ENCODE data around the gene CPTP. TPM values are rescaled to one million over a fixed set of nuclear protein-coding genes. Genes with fewer than 3 reads are reported as not detected.
A peak's percentile ranks its signal among the peaks of the same experiment; 100 is the strongest.

Gene CPTP
- total RNA-seq, 1 donor from 2014 or later, result 12.3 TPM

DNA sequence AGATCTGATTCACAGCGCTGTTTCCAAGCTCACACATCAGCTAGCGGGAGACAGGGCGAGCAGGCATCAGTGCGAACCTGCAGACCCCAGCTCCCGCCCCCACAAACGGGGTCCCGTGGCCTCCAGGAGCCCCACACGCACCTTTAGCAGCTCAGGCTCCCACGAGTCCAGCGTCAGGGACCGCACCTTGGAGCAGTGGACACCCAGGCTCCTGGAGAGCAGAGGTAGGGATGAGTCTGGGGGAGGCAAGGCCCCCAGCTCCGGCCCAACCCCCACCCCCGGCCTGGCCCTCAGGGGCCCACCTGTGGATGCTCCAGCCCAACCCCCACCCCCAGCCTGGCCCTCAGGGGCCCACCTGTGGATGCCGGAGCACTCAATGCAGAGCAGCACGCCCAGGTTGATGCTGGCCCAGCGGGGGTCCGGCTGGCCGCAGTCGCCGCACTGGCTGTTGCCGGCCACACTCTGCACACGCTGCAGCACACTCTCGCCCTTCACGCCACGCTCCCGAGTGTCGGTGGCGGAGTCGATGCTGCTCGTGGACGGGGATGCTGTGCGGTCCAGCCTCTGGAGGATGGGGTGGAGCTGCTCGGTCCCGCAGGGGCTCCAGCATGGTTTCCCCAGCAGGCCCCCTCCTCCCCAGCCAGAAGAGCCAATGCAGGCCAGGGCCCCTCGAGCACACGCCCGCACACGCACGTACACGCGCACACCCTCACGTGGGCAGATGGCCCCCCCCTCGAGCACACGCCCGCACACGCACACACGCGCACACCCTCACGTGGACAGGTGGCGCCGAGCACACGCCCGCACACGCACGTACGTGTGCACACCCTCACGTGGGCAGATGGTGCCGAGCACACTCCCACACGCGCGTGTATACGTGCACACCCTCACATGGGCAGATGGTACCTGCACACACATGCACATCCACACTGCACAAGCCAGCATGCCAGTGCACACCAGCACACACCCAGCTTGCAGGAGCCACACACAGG lies 28.2 kb upstream of the CPTP start:
- Mint-ChIP-seq H3K27me3 (no peaks in the 10 kb centered on the region), H3K36me3 (ENCODE audit: low read depth) (peaks cover 2% of the 10 kb centered on the region), H3K4me3 (no peak overlapping the region), H3K27ac (no peak overlapping the region), H3K9me3 (no peaks in the 10 kb centered on the region), H3K4me1 (peaks cover 3% of the 10 kb centered on the region)
- intact Hi-C loops (cut with micrococcal nuclease), result no loop called here
- DNase-seq, result no peak

GRCh38 chr1:1297802-1298424 lies 26.7 kb upstream of the CPTP start:
- H3K27ac Mint-ChIP-seq, result no peak overlapping the region
- no peak overlapping the region for H3K4me3 Mint-ChIP-seq
- DNase-seq, result no peak
- peaks cover 2% of the 10 kb centered on the region for H3K36me3 Mint-ChIP-seq (ENCODE audit: low read depth)
- no peaks in the 10 kb centered on the region for H3K27me3 Mint-ChIP-seq
- H3K9me3 Mint-ChIP-seq, result no peaks in the 10 kb centered on the region
- intact Hi-C loops (cut with micrococcal nuclease), result no loop called here
- no peaks in the 10 kb centered on the region for H3K4me1 Mint-ChIP-seq

GRCh38 chr1:1298861-1299685 lies 25.5 kb upstream of the CPTP start:
- H3K4me1 Mint-ChIP-seq, result no peaks in the 10 kb centered on the region
- no peak overlapping the region for H3K27ac Mint-ChIP-seq
- no peaks in the 10 kb centered on the region for H3K9me3 Mint-ChIP-seq
- intact Hi-C loops (cut with micrococcal nuclease), result no loop called here
- peaks cover 2% of the 10 kb centered on the region for H3K36me3 Mint-ChIP-seq (ENCODE audit: low read depth)
- no peaks in the 10 kb centered on the region for H3K27me3 Mint-ChIP-seq
- no peak overlapping the region for H3K4me3 Mint-ChIP-seq
- no peak for DNase-seq

- Mint-ChIP-seq H3K27me3 (no peaks in the 10 kb centered on the region), H3K4me3 (no peak overlapping the region), H3K27ac (no peak overlapping the region), H3K36me3 (ENCODE audit: low read depth) (peaks cover 2% of the 10 kb centered on the region), H3K4me1 (no peaks in the 10 kb centered on the region), H3K9me3 (no peaks in the 10 kb centered on the region)
- intact Hi-C loops (cut with micrococcal nuclease), result no loop called here
- DNase-seq, result peak; percentile 75
These were observed 24.8 kb upstream of the CPTP start for GRCh38 chr1:1299686-1300351.

GRCh38 chr1:1300352-1300739 lies 24.3 kb upstream of the CPTP start:
- H3K9me3 Mint-ChIP-seq, result no peaks in the 10 kb centered on the region
- H3K27me3 Mint-ChIP-seq, result no peaks in the 10 kb centered on the region
- H3K36me3 Mint-ChIP-seq (ENCODE audit: low read depth), result no peaks in the 10 kb centered on the region
- H3K4me1 Mint-ChIP-seq, result peaks cover 2% of the 10 kb centered on the region
- intact Hi-C loops (cut with micrococcal nuclease), result no loop called here
- no peak overlapping the region for H3K4me3 Mint-ChIP-seq
- no peak overlapping the region for H3K27ac Mint-ChIP-seq
- no peak for DNase-seq

- H3K27ac Mint-ChIP-seq, result no peak overlapping the region
- H3K4me3 Mint-ChIP-seq, result no peak overlapping the region
- peak; percentile 73 for DNase-seq
- no peaks in the 10 kb centered on the region for H3K36me3 Mint-ChIP-seq (ENCODE audit: low read depth)
- peaks cover 16% of the 10 kb centered on the region for H3K4me1 Mint-ChIP-seq
- no peaks in the 10 kb centered on the region for H3K9me3 Mint-ChIP-seq
- H3K27me3 Mint-ChIP-seq, result no peaks in the 10 kb centered on the region
- intact Hi-C loops (cut with micrococcal nuclease), result no loop called here
These were observed 22.6 kb upstream of the CPTP start for GRCh38 chr1:1302006-1302430.

DNA sequence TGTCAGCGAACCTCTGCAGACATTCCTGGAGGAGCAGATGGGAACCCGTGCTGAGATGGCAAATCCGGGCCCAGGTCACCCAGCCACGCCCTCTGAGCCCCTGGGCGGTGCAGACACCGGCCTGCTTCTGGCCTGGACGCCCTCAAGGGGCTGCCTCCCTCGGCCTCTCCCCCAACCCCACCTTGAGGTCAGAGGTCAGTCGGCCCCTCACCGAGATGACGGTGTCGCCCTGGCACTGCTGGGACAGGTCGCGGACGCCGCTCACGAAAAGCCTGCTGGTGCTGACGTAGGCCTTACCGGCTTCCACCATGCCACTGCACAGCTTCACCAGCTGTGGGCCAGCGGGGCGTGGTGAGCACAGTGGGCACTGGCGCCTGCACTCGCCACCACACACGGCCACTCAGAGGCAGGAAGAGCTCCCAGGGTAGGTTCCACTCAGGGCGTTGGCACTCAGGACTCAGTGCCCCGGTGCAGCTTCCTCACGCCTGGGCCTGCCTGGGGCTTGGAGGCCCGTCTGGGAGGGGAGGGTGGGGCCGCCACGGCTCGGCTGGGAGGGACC lies 21.6 kb upstream of the CPTP start:
- no peak for DNase-seq
- Mint-ChIP-seq H3K4me1 (peaks cover 18% of the 10 kb centered on the region), H3K27me3 (no peaks in the 10 kb centered on the region), H3K36me3 (ENCODE audit: low read depth) (no peaks in the 10 kb centered on the region), H3K4me3 (no peak overlapping the region), H3K9me3 (no peaks in the 10 kb centered on the region), H3K27ac (no peak overlapping the region)
- intact Hi-C loops (cut with micrococcal nuclease), result no loop called here

DNA sequence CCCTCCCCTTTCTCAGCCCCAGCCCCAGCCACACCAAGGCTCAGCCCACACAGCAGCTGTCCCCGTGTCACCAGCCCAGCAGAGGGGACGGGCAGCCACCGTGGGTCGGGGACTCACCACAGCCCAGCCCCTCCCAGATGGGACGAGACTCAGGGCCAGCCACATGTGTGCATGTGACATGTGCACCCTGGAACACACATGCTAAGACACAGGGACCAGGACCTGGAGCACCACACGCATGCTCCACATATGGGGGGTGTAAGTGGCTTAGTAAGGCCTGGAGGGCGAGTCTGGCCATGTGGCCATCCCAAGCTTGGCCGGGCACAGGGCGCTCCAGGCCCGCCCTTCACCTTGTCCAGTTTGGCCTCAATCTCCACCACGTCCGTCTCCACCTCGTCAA lies 20.9 kb upstream of the CPTP start:
- no peak overlapping the region for H3K4me3 Mint-ChIP-seq
- no peak overlapping the region for H3K27ac Mint-ChIP-seq
- H3K4me1 Mint-ChIP-seq, result peaks cover 18% of the 10 kb centered on the region
- no peaks in the 10 kb centered on the region for H3K9me3 Mint-ChIP-seq
- no peak for DNase-seq
- H3K27me3 Mint-ChIP-seq, result no peaks in the 10 kb centered on the region
- no peaks in the 10 kb centered on the region for H3K36me3 Mint-ChIP-seq (ENCODE audit: low read depth)
- intact Hi-C loops (cut with micrococcal nuclease), result no loop called here

DNA sequence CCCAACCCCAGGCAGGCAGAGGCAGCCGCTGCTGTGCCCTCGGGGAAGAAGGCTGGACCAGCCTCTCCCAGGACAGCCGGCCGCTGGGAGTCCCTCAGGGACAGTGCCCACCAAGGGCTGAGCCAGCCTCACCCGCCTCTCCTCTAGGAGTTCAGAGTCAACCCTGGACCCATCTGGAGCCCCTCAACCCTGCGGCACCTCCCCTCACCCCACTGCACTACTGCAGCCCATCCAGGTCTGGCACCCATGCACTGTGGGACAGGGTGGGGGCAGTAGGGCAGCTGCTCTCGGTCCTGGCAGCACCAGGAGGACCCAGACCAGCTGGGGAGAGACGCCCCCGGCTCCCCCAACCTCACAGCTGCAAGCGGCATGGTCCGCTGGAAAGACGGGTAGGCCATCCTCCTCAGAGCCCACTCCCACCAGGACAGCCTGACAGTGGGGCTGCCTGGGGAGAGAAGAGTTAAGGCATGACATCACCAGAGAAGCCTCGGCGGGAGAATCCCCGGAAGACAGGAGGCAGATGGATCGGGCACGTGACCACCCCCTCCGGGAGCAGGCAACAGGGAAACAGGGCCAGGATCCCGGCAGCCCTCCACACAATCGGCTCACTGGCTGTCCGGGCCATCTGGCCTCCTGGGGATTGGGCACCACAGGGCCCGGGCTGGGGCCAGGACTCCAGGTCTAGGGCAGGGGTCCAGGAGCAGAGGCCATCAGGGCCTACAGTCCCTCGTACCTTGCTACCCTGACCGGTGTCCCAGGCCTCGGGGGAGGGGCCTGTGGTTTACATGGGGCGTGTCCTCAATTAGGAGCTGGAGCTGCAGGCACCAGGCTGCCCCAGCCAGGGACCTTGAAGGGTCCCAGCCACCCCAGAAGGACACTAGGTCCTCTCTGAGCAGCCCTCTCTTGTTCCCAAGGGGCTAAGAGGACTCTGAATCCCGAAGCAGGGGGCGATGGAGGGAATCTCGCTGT lies 20.0 kb upstream of the CPTP start:
- no peak for DNase-seq
- Mint-ChIP-seq H3K4me3 (peak overlapping the region; percentile 88), H3K36me3 (ENCODE audit: low read depth) (peaks cover 3% of the 10 kb centered on the region), H3K27me3 (no peaks in the 10 kb centered on the region), H3K27ac (no peak overlapping the region), H3K4me1 (peaks cover 18% of the 10 kb centered on the region), H3K9me3 (no peaks in the 10 kb centered on the region)
- intact Hi-C loops (cut with micrococcal nuclease), result loop anchor here (5.0 kb wide), 2 partner anchors 97 to 247 kb away; partner anchors contain the start of gene TNFRSF18

- no peaks in the 10 kb centered on the region for H3K27me3 Mint-ChIP-seq
- H3K4me1 Mint-ChIP-seq, result peaks cover 18% of the 10 kb centered on the region
- H3K27ac Mint-ChIP-seq, result peak overlapping the region; percentile 87
- H3K4me3 Mint-ChIP-seq, result peak overlapping the region; percentile 88
- DNase-seq, result peak; percentile 91
- intact Hi-C loops (cut with micrococcal nuclease), result loop anchor here (5.0 kb wide), 2 partner anchors 98 to 248 kb away; partner anchors contain the start of gene TNFRSF18
- no peaks in the 10 kb centered on the region for H3K9me3 Mint-ChIP-seq
- H3K36me3 Mint-ChIP-seq (ENCODE audit: low read depth), result peaks cover 3% of the 10 kb centered on the region
These were observed 19.1 kb upstream of the CPTP start for GRCh38 chr1:1305300-1306069.

- Mint-ChIP-seq H3K4me3 (peak overlapping the region; percentile 88), H3K4me1 (peaks cover 18% of the 10 kb centered on the region), H3K9me3 (no peaks in the 10 kb centered on the region), H3K27me3 (no peaks in the 10 kb centered on the region), H3K27ac (peak overlapping the region; percentile 87), H3K36me3 (ENCODE audit: low read depth) (peaks cover 5% of the 10 kb centered on the region)
- intact Hi-C loops (cut with micrococcal nuclease), result loop anchor here (5.0 kb wide), 2 partner anchors 99 to 249 kb away; partner anchors contain the start of gene TNFRSF18
- peak; percentile 74 for DNase-seq
These were observed 18.4 kb upstream of the CPTP start for GRCh38 chr1:1306070-1306660.
